Bronchial epithelial cell (primary cell): Measurements from ENCODE around the gene URB1. TPM values are rescaled to one million over a fixed set of nuclear protein-coding genes. Genes with fewer than 3 reads are reported as not detected.
"Not testable (repeated sequence)": the region's sequence is repeated elsewhere in the genome, so short reads cannot be mapped to it uniquely, and the experiment has no call there.

ENCODE experiments used
- DNase-seq: peaks from one replicate; pipeline ENCODE4 v3.0.0-alpha.2; 2010; ENCODE audit warnings: low read depth
- FAIRE-seq: peaks from 2 replicates; lab custom pipeline; 2011; peaks lifted over from hg19 to GRCh38; lab: Jason Lieb, UNC
- H3K27me3 ChIP-seq: 2 replicates; pipeline ENCODE4 v1.5.1; 2011; ENCODE audit warnings: low read length; ENCODE audit not compliant: control insufficient read depth, insufficient read depth
- H3K36me3 ChIP-seq: 2 replicates; pipeline ENCODE4 v1.5.1; 2011; ENCODE audit warnings: low read length; ENCODE audit not compliant: control insufficient read depth, insufficient read depth
- H3K4me3 ChIP-seq: 2 replicates; pipeline ENCODE4 v1.5.1; 2011; ENCODE audit warnings: mild to moderate bottlenecking, low read depth, low read length, control low read depth
- CTCF ChIP-seq: IDR thresholded peaks from 2 replicates; pipeline ENCODE4 v1.5.1; 2011; ENCODE audit warnings: mild to moderate bottlenecking, moderate library complexity, low read length, control low read depth, inconsistent platforms; ENCODE audit not compliant: insufficient read depth, severe bottlenecking
- total RNA-seq: library from RNA; depleted of rRNA; stranded (reverse); fragments of >200 nt; gene quantifications from 2 replicates; pipeline ENCODE4 v1.2.1, GENCODE V29; 2014

Gene URB1
- total RNA-seq, 1 donor from 2014 or later, result 22.4 TPM

DNA sequence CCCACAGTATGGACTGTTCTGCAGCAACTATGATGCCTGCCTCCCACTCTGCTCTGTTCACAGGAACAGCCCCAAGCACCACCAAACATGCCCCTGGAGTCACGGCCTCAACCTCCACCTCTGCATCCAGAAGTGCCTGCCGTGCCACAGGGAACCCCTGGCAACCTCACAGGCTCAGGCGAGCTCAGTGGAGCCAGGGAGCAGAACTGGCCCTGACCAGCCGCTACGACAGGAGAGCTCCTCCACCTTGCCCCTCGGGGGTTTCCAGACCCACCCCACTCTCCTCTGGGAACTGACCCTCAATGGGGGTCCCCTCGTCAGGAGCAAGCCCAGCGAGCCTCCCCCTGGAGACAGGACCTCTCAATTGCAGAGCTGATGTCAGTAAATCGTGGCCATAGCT is 81.2 kb downstream of the URB1 start:
- no peak for FAIRE-seq
- peaks cover 22% of the 10 kb centered on the region for H3K36me3 ChIP-seq
- H3K4me3 ChIP-seq, result no peak overlapping the region

DNA sequence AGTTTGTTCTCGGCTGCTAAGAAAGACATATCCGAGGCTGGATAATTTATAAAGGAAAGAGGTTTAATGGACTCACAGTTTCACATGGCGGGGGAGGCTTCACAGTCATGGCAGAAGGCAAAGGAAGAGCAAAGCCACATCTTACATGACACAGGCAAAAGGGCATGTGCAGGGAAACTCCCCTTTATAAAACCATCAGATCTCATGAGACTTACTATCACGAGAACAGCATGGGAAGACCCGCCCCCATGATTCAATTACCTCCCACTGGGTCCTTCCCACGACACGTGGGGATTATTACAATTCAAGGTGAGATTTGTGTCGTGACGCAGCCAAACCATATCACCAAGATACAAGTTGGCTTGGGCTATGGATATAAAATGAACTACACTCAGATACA is 81.8 kb downstream of the URB1 start:
- not testable (repeated sequence) for H3K4me3 ChIP-seq, H3K27me3 ChIP-seq, DNase-seq, FAIRE-seq
- peaks cover 16% of the 10 kb centered on the region for H3K36me3 ChIP-seq

More for the DNA sequence above, 81.2 kb downstream of the URB1 start:
- TF ChIP-seq CTCF, result no peak
- no peak for DNase-seq
- no peaks in the 10 kb centered on the region for H3K27me3 ChIP-seq

- TF ChIP-seq CTCF, result no peak
Measured at GRCh38 chr21:32309906-32310460, 82.8 kb downstream of the URB1 start.

DNA sequence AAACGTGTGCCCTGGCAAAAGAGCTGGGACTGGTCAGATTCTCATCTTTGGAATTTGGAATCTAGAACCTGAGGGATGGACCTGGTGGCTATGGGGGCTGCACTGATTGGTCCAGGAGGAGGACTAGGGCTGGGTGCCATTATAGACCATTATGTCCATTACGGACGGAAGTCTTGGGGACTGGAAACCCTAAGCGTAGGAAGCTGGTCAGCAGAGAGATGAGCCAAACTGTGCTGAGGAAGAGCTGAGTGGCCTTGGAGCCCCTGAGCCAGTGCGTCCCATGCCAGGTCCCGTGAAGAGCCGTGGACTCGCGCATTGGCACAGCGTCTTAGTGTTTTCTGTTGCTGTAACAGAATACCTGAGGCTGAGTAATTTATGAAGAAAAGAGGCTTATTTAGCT is 84.1 kb downstream of the URB1 start:
- no peak for FAIRE-seq
- TF ChIP-seq CTCF, result no peak
- no peak for DNase-seq
- Histone ChIP-seq H3K36me3 (peaks cover 8% of the 10 kb centered on the region), H3K27me3 (no peaks in the 10 kb centered on the region), H3K4me3 (no peak overlapping the region)

More at GRCh38 chr21:32309906-32310460, 82.8 kb downstream of the URB1 start:
- FAIRE-seq (no peak), DNase-seq (no peak)
- no peak overlapping the region for H3K4me3 ChIP-seq
- H3K36me3 ChIP-seq, result peaks cover 11% of the 10 kb centered on the region
- no peaks in the 10 kb centered on the region for H3K27me3 ChIP-seq

DNA sequence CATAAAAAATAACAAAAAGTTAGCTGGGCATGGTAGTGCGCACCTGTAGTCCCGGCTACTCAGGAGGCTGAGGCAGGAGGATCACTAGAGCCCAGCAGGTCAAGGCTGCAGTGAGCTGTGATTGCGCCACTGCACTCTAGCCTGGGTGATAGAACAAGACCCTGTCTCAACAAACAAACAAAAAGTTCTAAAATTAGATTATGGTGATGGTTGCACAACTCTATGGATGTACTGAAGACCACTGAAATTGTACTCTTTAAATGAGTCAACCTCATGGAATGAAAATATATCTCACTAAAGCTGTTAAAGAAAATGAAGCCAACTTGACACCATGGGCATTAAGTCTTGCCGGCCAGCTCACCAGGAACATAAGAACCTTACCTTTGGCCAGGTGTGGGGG is 85.1 kb downstream of the URB1 start:
- H3K4me3 ChIP-seq, result no peak overlapping the region
- DNase-seq, result no peak
- no peaks in the 10 kb centered on the region for H3K27me3 ChIP-seq
- no peak for FAIRE-seq
- TF ChIP-seq CTCF, result no peak
- H3K36me3 ChIP-seq, result peaks cover 1% of the 10 kb centered on the region

DNA sequence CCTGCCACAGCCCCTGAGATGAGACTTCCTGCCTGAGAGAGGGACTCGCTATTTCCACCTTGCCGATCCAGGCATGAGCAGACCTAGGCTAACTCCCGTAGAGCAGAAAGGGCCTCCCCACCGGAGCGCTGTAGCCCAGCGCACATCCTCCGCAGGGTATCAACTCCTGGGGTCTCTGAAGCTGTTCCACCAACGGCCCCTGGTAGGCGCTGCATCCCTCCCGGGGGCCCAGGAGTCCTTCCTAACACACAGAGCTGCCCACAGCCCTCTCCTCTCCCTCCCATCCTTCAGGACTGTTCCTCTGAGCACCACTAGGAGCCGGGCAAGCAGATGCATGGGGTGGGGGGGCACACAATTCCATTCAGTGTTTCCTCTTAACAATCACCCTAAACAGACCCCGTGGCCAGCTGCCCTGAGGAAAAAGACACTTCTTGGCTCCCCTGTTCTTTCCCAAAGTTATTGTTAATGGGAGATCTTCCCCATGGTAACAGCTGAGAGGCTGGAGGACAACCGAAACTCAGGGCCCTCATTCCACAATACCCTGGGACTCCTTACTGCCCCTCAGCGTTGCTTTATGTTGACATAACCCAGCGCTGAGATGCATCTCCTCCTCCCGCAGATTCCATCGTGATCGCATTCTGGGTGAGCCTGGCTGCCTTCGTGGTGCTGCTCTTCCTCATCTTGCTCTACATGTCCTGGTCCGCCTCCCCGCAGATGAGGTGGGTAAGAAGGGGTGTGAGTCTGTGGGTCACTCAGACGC is 86.6 kb downstream of the URB1 start:
- no peaks in the 10 kb centered on the region for H3K27me3 ChIP-seq
- FAIRE-seq (no peak), DNase-seq (no peak)
- peaks cover 1% of the 10 kb centered on the region for H3K36me3 ChIP-seq
- peak; percentile 14 for TF ChIP-seq CTCF
- no peak overlapping the region for H3K4me3 ChIP-seq
